ENCODE results near the gene BTBD9. TPM values are rescaled to one million over a fixed set of nuclear protein-coding genes. Genes with fewer than 3 reads are reported as not detected.

The BTBD9 gene
- total and polyA plus RNA-seq, 10 donors = 1.2 to 43.1 (median 27.8) TPM

DNA sequence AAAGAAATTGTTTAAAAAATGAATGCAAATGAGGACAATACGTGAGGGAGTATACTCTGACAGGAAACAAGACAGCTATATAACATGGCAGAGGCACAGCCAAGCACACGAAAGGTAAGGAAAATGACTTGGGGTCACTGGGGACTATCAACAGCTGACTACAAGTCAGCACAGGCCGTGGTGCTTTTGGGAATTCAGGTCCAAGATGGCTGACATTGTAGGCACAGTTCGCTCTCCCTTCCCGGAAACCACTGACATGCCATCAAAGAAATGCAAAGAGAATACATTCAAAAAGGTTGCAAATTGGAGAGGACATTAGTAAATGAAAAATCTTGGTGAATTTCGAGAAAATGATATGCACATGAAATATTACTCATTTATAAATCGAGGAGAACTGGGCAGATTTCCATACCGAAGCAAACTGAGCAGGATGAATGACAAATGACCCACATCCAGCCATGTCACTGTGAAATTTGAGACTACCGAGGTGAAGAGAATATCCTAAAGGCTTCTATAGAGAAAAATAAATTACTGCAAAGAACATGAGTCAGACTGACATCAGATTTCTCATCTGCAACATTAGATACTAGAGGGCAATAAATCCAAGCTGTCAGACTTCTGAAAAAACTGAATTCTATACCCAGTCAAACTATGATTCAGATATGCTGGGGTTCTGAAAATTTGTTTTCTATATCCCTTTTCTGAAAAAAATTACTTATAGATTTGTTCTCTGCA, 391.1 kb downstream of the BTBD9 start:
- Histone ChIP-seq H3K4me3 (no peak overlapping the region), H3K27me3 (replicated peaks in 1 of 7) (no peaks in the 10 kb centered on the region), H3K36me3 (peaks cover 0 to 7% (median 0%) of the 10 kb centered on the region in 6 donors), H3K9me3 (no peaks in the 10 kb centered on the region), H3K4me1 (no peaks in the 10 kb centered on the region), H3K27ac (no peak overlapping the region)
- TF ChIP-seq POLR2A (IDR thresholded peaks at IDR 0.05) (no peak), POLR2AphosphoS5 (IDR thresholded peaks at IDR 0.05) (no peak)
- TF ChIP-seq, protein P1, sequence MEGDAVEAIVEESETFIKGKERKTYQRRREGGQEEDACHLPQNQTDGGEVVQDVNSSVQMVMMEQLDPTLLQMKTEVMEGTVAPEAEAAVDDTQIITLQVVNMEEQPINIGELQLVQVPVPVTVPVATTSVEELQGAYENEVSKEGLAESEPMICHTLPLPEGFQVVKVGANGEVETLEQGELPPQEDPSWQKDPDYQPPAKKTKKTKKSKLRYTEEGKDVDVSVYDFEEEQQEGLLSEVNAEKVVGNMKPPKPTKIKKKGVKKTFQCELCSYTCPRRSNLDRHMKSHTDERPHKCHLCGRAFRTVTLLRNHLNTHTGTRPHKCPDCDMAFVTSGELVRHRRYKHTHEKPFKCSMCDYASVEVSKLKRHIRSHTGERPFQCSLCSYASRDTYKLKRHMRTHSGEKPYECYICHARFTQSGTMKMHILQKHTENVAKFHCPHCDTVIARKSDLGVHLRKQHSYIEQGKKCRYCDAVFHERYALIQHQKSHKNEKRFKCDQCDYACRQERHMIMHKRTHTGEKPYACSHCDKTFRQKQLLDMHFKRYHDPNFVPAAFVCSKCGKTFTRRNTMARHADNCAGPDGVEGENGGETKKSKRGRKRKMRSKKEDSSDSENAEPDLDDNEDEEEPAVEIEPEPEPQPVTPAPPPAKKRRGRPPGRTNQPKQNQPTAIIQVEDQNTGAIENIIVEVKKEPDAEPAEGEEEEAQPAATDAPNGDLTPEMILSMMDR (IDR thresholded peaks at IDR 0.05 in 8 of 11, conservative IDR thresholded peaks at IDR 0.05 in 3 of 11) = no peak
- DNase-seq = no peak
- WGBS, 5 donors = 92 to 94% (median 93%) methylated on average over 9 of the region's 9 CpGs
- intact Hi-C loops (cut with DNase I; ENCODE audit: low total_unique reads) = no loop called here

DNA sequence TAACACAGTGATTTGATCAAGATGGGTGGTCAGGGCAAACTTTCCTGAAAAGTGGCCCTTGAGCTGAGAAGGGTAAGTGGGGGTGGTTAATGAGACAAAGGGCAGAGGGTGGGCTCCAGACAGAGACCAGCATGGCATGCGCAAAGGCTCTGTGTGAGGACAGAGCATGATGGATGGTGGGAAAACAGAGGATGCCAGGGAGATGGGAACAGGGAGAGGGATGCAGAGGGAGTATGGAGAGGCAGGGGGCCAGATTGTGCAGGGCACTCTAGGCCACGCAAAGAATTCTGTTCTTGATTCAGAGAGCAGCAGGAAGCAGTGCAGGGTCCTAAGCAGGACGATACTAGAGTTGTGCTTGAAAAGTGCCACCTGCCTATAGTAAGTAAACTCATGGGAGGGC, 394.4 kb downstream of the BTBD9 start:
- Histone ChIP-seq H3K36me3 (no peaks in the 10 kb centered on the region), H3K27ac (no peak overlapping the region), H3K4me3 (no peak overlapping the region), H3K27me3 (replicated peaks in 1 of 7) (no peaks in the 10 kb centered on the region), H3K9me3 (no peaks in the 10 kb centered on the region), H3K4me1 (no peaks in the 10 kb centered on the region)
- intact Hi-C loops (cut with DNase I; ENCODE audit: low total_unique reads) = no loop called here
- 91 to 96% (median 94%) methylated on average over 3 of the region's 3 CpGs for WGBS, 5 donors
- TF ChIP-seq POLR2AphosphoS5 (IDR thresholded peaks at IDR 0.05) (no peak), POLR2A (IDR thresholded peaks at IDR 0.05) (no peak)
- TF ChIP-seq, protein P1 (IDR thresholded peaks at IDR 0.05 in 8 of 11, conservative IDR thresholded peaks at IDR 0.05 in 3 of 11) = no peak
- DNase-seq = no peak

DNA sequence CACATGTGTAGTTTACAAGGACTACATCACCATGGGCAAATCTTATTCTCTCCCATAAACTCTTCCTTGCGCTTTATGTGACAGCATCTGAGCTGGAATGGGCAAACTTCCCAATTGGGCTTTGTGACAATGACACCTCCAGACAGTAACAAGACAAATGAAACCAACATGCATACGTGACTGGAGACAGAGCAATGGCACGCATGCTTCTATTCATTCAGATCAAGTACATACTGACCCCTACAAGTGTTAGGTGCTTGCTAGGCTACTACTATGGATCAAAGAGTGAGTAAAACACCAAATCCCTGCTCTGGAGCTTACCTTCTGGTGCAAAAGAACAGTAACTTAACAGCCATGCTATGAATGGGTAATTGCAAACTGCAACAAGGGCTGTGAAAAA, 394.9 kb downstream of the BTBD9 start:
- intact Hi-C loops (cut with DNase I; ENCODE audit: low total_unique reads) = no loop called here
- WGBS, 5 donors = 90 to 98% (median 95%) methylated on average over 3 of the region's 3 CpGs
- no peak for TF ChIP-seq POLR2A (IDR thresholded peaks at IDR 0.05)
- TF ChIP-seq, protein P1 (IDR thresholded peaks at IDR 0.05 in 8 of 11, conservative IDR thresholded peaks at IDR 0.05 in 3 of 11) = no peak
- TF ChIP-seq POLR2AphosphoS5 (IDR thresholded peaks at IDR 0.05) = no peak

DNA sequence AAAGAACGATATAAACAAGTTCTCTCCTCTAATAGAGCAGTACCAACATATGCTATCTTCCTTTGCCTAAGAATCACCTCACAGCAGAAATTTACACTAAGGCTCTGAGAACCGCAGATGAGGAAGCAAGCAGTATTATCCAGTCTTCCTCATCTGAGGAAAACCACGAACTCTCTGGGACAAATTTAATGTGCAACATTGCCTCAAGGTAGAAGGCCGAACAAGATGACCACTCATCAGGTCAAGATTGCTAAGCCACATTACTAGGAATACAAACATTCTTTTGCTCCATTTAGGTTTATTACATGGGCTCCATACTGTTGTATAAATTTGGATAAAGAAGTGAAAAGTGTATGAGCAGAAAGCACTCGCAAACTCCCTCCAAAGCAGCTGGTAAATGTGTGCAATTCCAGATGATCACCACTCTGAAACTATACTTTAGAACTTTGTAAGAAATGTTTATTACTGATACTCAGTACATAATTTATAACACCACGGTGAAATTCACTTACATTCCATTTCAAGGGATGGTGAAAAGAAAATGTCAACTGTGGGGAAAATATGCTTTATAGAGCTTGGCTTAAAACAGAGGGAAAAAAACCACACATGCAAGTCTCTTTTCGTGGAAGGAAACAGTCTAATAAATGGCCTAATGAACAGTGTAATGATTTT, 398.4 kb downstream of the BTBD9 start:
- H3K27me3 ChIP-seq (replicated peaks in 1 of 7) = no peaks in the 10 kb centered on the region
- no peak overlapping the region for H3K4me3 ChIP-seq
- no peak for DNase-seq
- TF ChIP-seq POLR2A (IDR thresholded peaks at IDR 0.05) (no peak), POLR2AphosphoS5 (IDR thresholded peaks at IDR 0.05) (no peak)
- TF ChIP-seq, protein P1 (IDR thresholded peaks at IDR 0.05 in 8 of 11, conservative IDR thresholded peaks at IDR 0.05 in 3 of 11) = no peak
- no peak overlapping the region for H3K27ac ChIP-seq
- H3K36me3 ChIP-seq = no peaks in the 10 kb centered on the region
- intact Hi-C loops (cut with DNase I; ENCODE audit: low total_unique reads) = no loop called here
- peaks cover 0 to 8% (median 6%) of the 10 kb centered on the region in 6 donors for H3K4me1 ChIP-seq
- H3K9me3 ChIP-seq = no peaks in the 10 kb centered on the region
- WGBS, 5 donors = 80 to 91% (median 86%) methylated on average over 7 of the region's 7 CpGs

More for the DNA sequence above, 394.9 kb downstream of the BTBD9 start:
- no peak for DNase-seq
- Histone ChIP-seq H3K4me3 (no peak overlapping the region), H3K9me3 (no peaks in the 10 kb centered on the region), H3K36me3 (no peaks in the 10 kb centered on the region), H3K27me3 (replicated peaks in 1 of 7) (no peaks in the 10 kb centered on the region), H3K27ac (no peak overlapping the region), H3K4me1 (peaks cover 0 to 4% (median 2%) of the 10 kb centered on the region in 6 donors)
